ENCODE results near the gene NPY5R. TPM values are rescaled to one million over a fixed set of nuclear protein-coding genes. Genes with fewer than 3 reads are reported as not detected.

NPY5R gene
- total and polyA plus RNA-seq, 2 donors = 0.05 to 0.14 TPM

DNA sequence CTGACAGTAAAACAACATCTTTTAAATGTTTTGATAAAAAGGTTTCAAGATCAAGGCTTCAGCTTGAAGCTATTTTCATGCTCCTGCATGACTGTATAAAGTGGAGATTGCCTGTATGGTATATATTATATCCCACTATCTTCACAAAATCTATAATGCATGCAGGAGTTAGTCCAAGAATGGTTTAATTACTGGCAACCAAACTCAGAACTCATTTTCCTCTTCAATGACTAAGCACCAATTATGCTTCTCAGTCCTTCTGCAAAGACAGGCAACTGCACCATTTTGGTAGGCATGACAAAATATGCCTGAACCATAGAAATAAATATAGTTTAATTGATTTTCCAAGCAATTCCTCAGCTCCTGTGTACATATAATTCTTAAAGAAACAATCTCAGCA, 54.5 kb downstream of the NPY5R start:
- Histone ChIP-seq H3K9me3 (ENCODE audit: control insufficient read depth in 2 of 2, insufficient read depth in 1 of 2, low read length in 1 of 2) (no peaks in the 10 kb centered on the region), H3K36me3 (ENCODE audit: control insufficient read depth in 2 of 2, insufficient read depth in 2 of 2, low read length in 1 of 2) (no peaks in the 10 kb centered on the region), H3K27ac (ENCODE audit: low read depth in 1 of 2, low read length in 1 of 2) (no peak overlapping the region), H3K27me3 (ENCODE audit: control insufficient read depth in 2 of 2, insufficient read depth in 1 of 2, low read length in 1 of 2) (no peaks in the 10 kb centered on the region), H3K4me3 (ENCODE audit: low read length in 2 of 2) (no peak overlapping the region), H3K4me1 (ENCODE audit: control insufficient read depth in 2 of 2, insufficient read depth in 2 of 2, low read length in 2 of 2) (no peaks in the 10 kb centered on the region)
- DNase-seq (ENCODE audit: low read depth in 6 of 9, low spot score in 9 of 9) = no peak

DNA sequence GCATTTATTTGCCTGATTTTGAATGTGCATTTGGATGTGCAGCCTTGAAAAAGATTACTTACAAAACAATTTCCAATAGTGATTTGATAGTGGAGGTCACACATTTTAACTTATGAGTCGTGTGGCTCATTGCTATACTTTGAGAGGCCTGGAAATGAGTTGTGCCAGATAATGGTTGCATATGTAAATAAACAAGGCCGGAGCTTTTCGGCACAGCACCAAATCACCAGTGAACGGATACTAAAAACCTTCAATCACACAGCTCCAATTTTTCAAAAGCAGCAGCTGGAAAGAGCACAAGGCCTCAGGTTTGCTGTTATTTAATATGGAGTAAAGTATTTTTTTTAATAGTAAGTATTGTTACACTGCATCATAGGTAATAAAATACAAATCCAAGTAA, 57.2 kb downstream of the NPY5R start:
- no peak overlapping the region for H3K4me3 ChIP-seq (ENCODE audit: low read length in 2 of 2)
- H3K9me3 ChIP-seq (ENCODE audit: control insufficient read depth in 2 of 2, insufficient read depth in 1 of 2, low read length in 1 of 2) = no peaks in the 10 kb centered on the region
- no peaks in the 10 kb centered on the region for H3K4me1 ChIP-seq (ENCODE audit: control insufficient read depth in 2 of 2, insufficient read depth in 2 of 2, low read length in 2 of 2)
- DNase-seq (ENCODE audit: low read depth in 6 of 9, low spot score in 9 of 9) = no peak
- no peak overlapping the region for H3K27ac ChIP-seq (ENCODE audit: low read depth in 1 of 2, low read length in 1 of 2)
- 89% methylated on average over 4 of the region's 4 CpGs for WGBS
- H3K36me3 ChIP-seq (ENCODE audit: control insufficient read depth in 2 of 2, insufficient read depth in 2 of 2, low read length in 1 of 2) = no peaks in the 10 kb centered on the region
- H3K27me3 ChIP-seq (ENCODE audit: control insufficient read depth in 2 of 2, insufficient read depth in 1 of 2, low read length in 1 of 2) = no peaks in the 10 kb centered on the region

Other genes starting within 250 kb of the NPY5R start
- gene NAF1, start 177.0 kb upstream of the NPY5R start, total RNA-seq = 6.5 TPM
- gene NAF1, start 177.0 kb upstream of the NPY5R start, polyA plus RNA-seq = 5.9 TPM
- 2.7 TPM for gene NPY1R, start 11.3 kb upstream of the NPY5R start, total RNA-seq
- gene NPY1R, start 11.3 kb upstream of the NPY5R start, polyA plus RNA-seq = 2.2 TPM
- not detected for gene TKTL2, start 129.9 kb downstream of the NPY5R start, total RNA-seq
- gene TKTL2, start 129.9 kb downstream of the NPY5R start, polyA plus RNA-seq = 0.02 TPM
- 32.2 TPM for gene TMA16, start 150.8 kb downstream of the NPY5R start, total RNA-seq
- gene TMA16, start 150.8 kb downstream of the NPY5R start, polyA plus RNA-seq = 19.3 TPM

All from thymus (tissue), 11 donors.